Measurements from ENCODE around the gene SYTL3. TPM values are rescaled to one million over a fixed set of nuclear protein-coding genes. Genes with fewer than 3 reads are reported as not detected.
A peak's percentile ranks its signal among the peaks of the same experiment; 100 is the strongest.
"Not testable (repeated sequence)": the region's sequence is repeated elsewhere in the genome, so short reads cannot be mapped to it uniquely, and the experiment has no call there.

The SYTL3 gene
- polyA plus RNA-seq, 1 experiment = 1.7 TPM

GRCh38 chr6:158645064-158646022 is 4.5 kb upstream of the SYTL3 start:
- peaks cover 2% of the 10 kb centered on the region; the same call in 1 of the 2 replicates for H3K36me3 ChIP-seq (ENCODE audit: control insufficient read depth, insufficient read depth, low read length)
- DNase-seq (ENCODE audit: low read depth) = no peak
- H3K4me3 ChIP-seq (ENCODE audit: low read depth, low read length) = peak overlapping the region; percentile 92
- no peaks in the 10 kb centered on the region for H3K27me3 ChIP-seq (ENCODE audit: control insufficient read depth, insufficient read depth, low read length)
- ChIA-PET CTCF (interaction anchor here (1.0 to 4.1 kb wide), 4 partner anchors 14 to 46 kb away, joined by 3 to 19 read pairs (median 6); no protein-coding TSS in a partner anchor), POLR2A (interaction anchor here (0.5 kb wide), 1 partner anchor 62 kb away, joined by 9 read pairs; no protein-coding TSS in a partner anchor)
- TF ChIP-seq CTCF (IDR thresholded peaks at IDR 0.05; ENCODE audit: insufficient read depth, low read depth, low read length) = no peak

GRCh38 chr6:158646023-158646910 is 3.6 kb upstream of the SYTL3 start:
- no peak for TF ChIP-seq CTCF (IDR thresholded peaks at IDR 0.05; ENCODE audit: insufficient read depth, low read depth, low read length)
- Histone ChIP-seq H3K36me3 (ENCODE audit: control insufficient read depth, insufficient read depth, low read length) (no peaks in the 10 kb centered on the region), H3K27me3 (ENCODE audit: control insufficient read depth, insufficient read depth, low read length) (no peaks in the 10 kb centered on the region), H3K4me3 (ENCODE audit: low read depth, low read length) (no peak overlapping the region)
- ChIA-PET CTCF (interaction anchor here (1.6 to 2.2 kb wide), 3 partner anchors 14 to 432 kb away, joined by 4 to 6 read pairs (median 6); no protein-coding TSS in a partner anchor), POLR2A (no interaction called here)
- no peak for DNase-seq (ENCODE audit: low read depth)

- POLR2A ChIA-PET = no interaction called here
- H3K27me3 ChIP-seq (ENCODE audit: control insufficient read depth, insufficient read depth, low read length) = no peaks in the 10 kb centered on the region
- TF ChIP-seq CTCF (IDR thresholded peaks at IDR 0.05; ENCODE audit: insufficient read depth, low read depth, low read length) = no peak
- H3K36me3 ChIP-seq (ENCODE audit: control insufficient read depth, insufficient read depth, low read length) = no peaks in the 10 kb centered on the region
- H3K4me3 ChIP-seq (ENCODE audit: low read depth, low read length) = no peak overlapping the region
- DNase-seq (ENCODE audit: low read depth) = no peak
- CTCF ChIA-PET = interaction anchor here (0.7 to 1.6 kb wide), 4 partner anchors 14 to 434 kb away, joined by 3 to 4 read pairs (median 4); no protein-coding TSS in a partner anchor
Observed at GRCh38 chr6:158647501-158647900, 2.4 kb upstream of the SYTL3 start.

GRCh38 chr6:158648682-158649131 is 1.1 kb upstream of the SYTL3 start:
- H3K36me3 ChIP-seq (ENCODE audit: control insufficient read depth, insufficient read depth, low read length) = no peaks in the 10 kb centered on the region
- peak; percentile 86 for DNase-seq (ENCODE audit: low read depth)
- POLR2A ChIA-PET = interaction anchor here (0.6 to 1.0 kb wide), 2 partner anchors 10 to 58 kb away, joined by 3 read pairs; no protein-coding TSS in a partner anchor
- TF ChIP-seq CTCF (IDR thresholded peaks at IDR 0.05; ENCODE audit: insufficient read depth, low read depth, low read length) = no peak
- no peak overlapping the region for H3K4me3 ChIP-seq (ENCODE audit: low read depth, low read length)
- CTCF ChIA-PET = interaction anchor here (1.2 to 2.4 kb wide), 3 partner anchors 12 to 435 kb away, joined by 3 to 8 read pairs (median 5); no protein-coding TSS in a partner anchor
- H3K27me3 ChIP-seq (ENCODE audit: control insufficient read depth, insufficient read depth, low read length) = no peaks in the 10 kb centered on the region

GRCh38 chr6:158651981-158652737 is 2.3 kb downstream of the SYTL3 start:
- H3K4me3 ChIP-seq (ENCODE audit: low read depth, low read length); DNase-seq (ENCODE audit: low read depth); POLR2A ChIA-PET; H3K36me3 ChIP-seq (ENCODE audit: control insufficient read depth, insufficient read depth, low read length); H3K27me3 ChIP-seq (ENCODE audit: control insufficient read depth, insufficient read depth, low read length): not testable (repeated sequence)
- CTCF ChIA-PET = interaction anchor here (0.7 kb wide), 1 partner anchor 39 kb away, joined by 5 read pairs; no protein-coding TSS in a partner anchor
